Measurements from ENCODE around the gene HAUS7. TPM values are rescaled to one million over a fixed set of nuclear protein-coding genes. Genes with fewer than 3 reads are reported as not detected.

HAUS7 gene
- total RNA-seq, 4 donors from 2014 or later, result 7.0 to 34.8 (median 12.4) TPM

DNA sequence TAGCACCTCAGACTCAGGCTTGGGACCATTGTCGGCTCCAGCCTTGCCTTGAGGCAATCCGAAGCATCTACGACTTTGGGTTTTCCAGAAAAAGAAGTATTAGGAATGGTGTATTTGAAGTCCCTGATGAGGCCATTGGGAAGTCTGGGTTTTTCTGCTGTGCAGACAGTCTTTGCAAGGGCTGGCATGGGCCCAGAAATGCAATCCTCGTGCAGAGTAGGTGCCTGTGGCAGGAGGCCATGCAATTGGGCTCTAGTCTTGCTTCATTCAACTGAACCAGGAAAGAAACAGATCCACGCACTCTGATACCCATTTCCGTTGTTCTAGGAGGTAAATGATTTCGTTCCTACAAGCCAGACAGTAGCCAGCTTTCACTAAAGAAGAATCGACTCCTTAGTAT is 46.7 kb downstream of the HAUS7 start:
- Histone ChIP-seq H3K27ac (no peak overlapping the region), H3K4me1 (no peaks in the 10 kb centered on the region), H3K9me3 (no peaks in the 10 kb centered on the region), H3K27me3 (no peaks in the 10 kb centered on the region), H3K36me3 (no peaks in the 10 kb centered on the region), H3K4me3 (no peak overlapping the region)
- intact Hi-C loops (cut with DNase I; ENCODE audit: low total_unique reads), result no loop called here
- 89% methylated on average over 8 of the region's 8 CpGs; no CpG with 5 or more reads in 1 of the 2 donors for WGBS, 2 donors (ENCODE audit: low coverage in 1 of 2)
- no peak for DNase-seq
- in situ Hi-C loops (cut with MboI; ENCODE audit: low pct_ligation_motif_present in 1 of 4, low pct_unique_long_range_greater_than_20kb in 1 of 4, low sequenced_read_pairs in 3 of 4), result no loop called here
- TF ChIP-seq POLR2A (IDR thresholded peaks at IDR 0.05) (no peak), EP300 (IDR thresholded peaks at IDR 0.05; ENCODE audit: low read depth) (no peak)
- TF ChIP-seq, protein P1, sequence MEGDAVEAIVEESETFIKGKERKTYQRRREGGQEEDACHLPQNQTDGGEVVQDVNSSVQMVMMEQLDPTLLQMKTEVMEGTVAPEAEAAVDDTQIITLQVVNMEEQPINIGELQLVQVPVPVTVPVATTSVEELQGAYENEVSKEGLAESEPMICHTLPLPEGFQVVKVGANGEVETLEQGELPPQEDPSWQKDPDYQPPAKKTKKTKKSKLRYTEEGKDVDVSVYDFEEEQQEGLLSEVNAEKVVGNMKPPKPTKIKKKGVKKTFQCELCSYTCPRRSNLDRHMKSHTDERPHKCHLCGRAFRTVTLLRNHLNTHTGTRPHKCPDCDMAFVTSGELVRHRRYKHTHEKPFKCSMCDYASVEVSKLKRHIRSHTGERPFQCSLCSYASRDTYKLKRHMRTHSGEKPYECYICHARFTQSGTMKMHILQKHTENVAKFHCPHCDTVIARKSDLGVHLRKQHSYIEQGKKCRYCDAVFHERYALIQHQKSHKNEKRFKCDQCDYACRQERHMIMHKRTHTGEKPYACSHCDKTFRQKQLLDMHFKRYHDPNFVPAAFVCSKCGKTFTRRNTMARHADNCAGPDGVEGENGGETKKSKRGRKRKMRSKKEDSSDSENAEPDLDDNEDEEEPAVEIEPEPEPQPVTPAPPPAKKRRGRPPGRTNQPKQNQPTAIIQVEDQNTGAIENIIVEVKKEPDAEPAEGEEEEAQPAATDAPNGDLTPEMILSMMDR (IDR thresholded peaks at IDR 0.05), result no peak

- H3K27me3 ChIP-seq, result no peaks in the 10 kb centered on the region
- DNase-seq, result no peak
- H3K9me3 ChIP-seq, result no peaks in the 10 kb centered on the region
- no peaks in the 10 kb centered on the region for H3K36me3 ChIP-seq
- WGBS, 2 donors (ENCODE audit: low coverage in 1 of 2), result 89 to 90% methylated on average over 3 to 18 of the region's 18 CpGs
- TF ChIP-seq EP300 (IDR thresholded peaks at IDR 0.05; ENCODE audit: low read depth), result no peak
- no peak for TF ChIP-seq POLR2A (IDR thresholded peaks at IDR 0.05)
- TF ChIP-seq, protein P1 (IDR thresholded peaks at IDR 0.05), result no peak
- no peak for TF ChIP-seq POLR2AphosphoS5 (IDR thresholded peaks at IDR 0.05)
- intact Hi-C loops (cut with DNase I; ENCODE audit: low total_unique reads), result no loop called here
- no peak overlapping the region for H3K4me3 ChIP-seq
- in situ Hi-C loops (cut with MboI; ENCODE audit: low pct_ligation_motif_present in 1 of 4, low pct_unique_long_range_greater_than_20kb in 1 of 4, low sequenced_read_pairs in 3 of 4), result no loop called here
- H3K4me1 ChIP-seq, result no peaks in the 10 kb centered on the region
- H3K27ac ChIP-seq, result no peak overlapping the region
These were observed 48.5 kb downstream of the HAUS7 start for GRCh38 chrX:153421856-153422255.

- Histone ChIP-seq H3K4me1 (no peaks in the 10 kb centered on the region), H3K9me3 (no peaks in the 10 kb centered on the region), H3K36me3 (no peaks in the 10 kb centered on the region), H3K4me3 (no peak overlapping the region), H3K27ac (no peak overlapping the region), H3K27me3 (no peaks in the 10 kb centered on the region)
- DNase-seq, result no peak
- WGBS, 2 donors (ENCODE audit: low coverage in 1 of 2), result 97% methylated on average over 90 of the region's 91 CpGs; no CpG with 5 or more reads in 1 of the 2 donors
- in situ Hi-C loops (cut with MboI; ENCODE audit: low pct_ligation_motif_present in 1 of 4, low pct_unique_long_range_greater_than_20kb in 1 of 4, low sequenced_read_pairs in 3 of 4) (no loop called here), intact Hi-C loops (cut with DNase I; ENCODE audit: low total_unique reads) (no loop called here)
- TF ChIP-seq, protein P1 (IDR thresholded peaks at IDR 0.05), result no peak
- TF ChIP-seq POLR2A (IDR thresholded peaks at IDR 0.05) (no peak), EP300 (IDR thresholded peaks at IDR 0.05; ENCODE audit: low read depth) (no peak), POLR2AphosphoS5 (IDR thresholded peaks at IDR 0.05) (no peak)
These were observed 49.4 kb downstream of the HAUS7 start for GRCh38 chrX:153420851-153421599.

GRCh38 chrX:153417637-153418036 is 52.7 kb downstream of the HAUS7 start:
- no peaks in the 10 kb centered on the region for H3K4me1 ChIP-seq
- WGBS, 2 donors (ENCODE audit: low coverage in 1 of 2), result 85% methylated on average over 8 of the region's 8 CpGs; no CpG with 5 or more reads in 1 of the 2 donors
- H3K27ac ChIP-seq, result no peak overlapping the region
- H3K4me3 ChIP-seq, result no peak overlapping the region
- DNase-seq, result no peak
- intact Hi-C loops (cut with DNase I; ENCODE audit: low total_unique reads) (no loop called here), in situ Hi-C loops (cut with MboI; ENCODE audit: low pct_ligation_motif_present in 1 of 4, low pct_unique_long_range_greater_than_20kb in 1 of 4, low sequenced_read_pairs in 3 of 4) (no loop called here)
- no peak for TF ChIP-seq EP300 (IDR thresholded peaks at IDR 0.05; ENCODE audit: low read depth)
- no peak for TF ChIP-seq POLR2A (IDR thresholded peaks at IDR 0.05)
- TF ChIP-seq POLR2AphosphoS5 (IDR thresholded peaks at IDR 0.05), result no peak
- TF ChIP-seq, protein P1 (IDR thresholded peaks at IDR 0.05), result no peak
- H3K9me3 ChIP-seq, result no peaks in the 10 kb centered on the region
- H3K27me3 ChIP-seq, result no peaks in the 10 kb centered on the region
- no peaks in the 10 kb centered on the region for H3K36me3 ChIP-seq

All from transverse colon (tissue), 4 donors.